T-cell (primary cell): Measurements from ENCODE around the gene TSACC. TPM values are rescaled to one million over a fixed set of nuclear protein-coding genes. Genes with fewer than 3 reads are reported as not detected.

Source experiments
- ATAC-seq, 4 experiments: fragments of 200-7000 bp in 3 of 4; fragments of 150-1000 bp in 1 of 4; cut with Tn5 transposase; replicated peaks in 1 of 4; 1 replicate in 3 of 4; 2 replicates in 1 of 4; pipeline ENCODE4 v1.10.0; 2021; ENCODE audit warnings: moderate library complexity in 3 of 4, mild to moderate bottlenecking in 2 of 4, moderate number of reproducible peaks in 1 of 4
- CTCF ChIA-PET, 2 donors: fragments of 300-600 bp; sonication (Branson Sonifier 250); formaldehyde crosslinking; loops; one replicate each; lab custom pipeline; 2022; ENCODE audit warnings: antibody characterized with exemption in 2 of 2; lab: Charles Lee
- POLR2A ChIA-PET, 2 donors: fragments of 300-600 bp; sonication (Branson Sonifier 250); formaldehyde crosslinking; loops; one replicate each; lab custom pipeline; 2022; ENCODE audit warnings: antibody characterized with exemption in 2 of 2; lab: Charles Lee
- DNase-seq, 35 experiments: peaks; one replicate each; pipeline versions ENCODE4 v3.0.0 to v3.0.0-alpha.2; 2013 to 2023
- H3K27ac ChIP-seq: one replicate; pipeline ENCODE4 v1.5.1; 2013; ENCODE audit warnings: low read length
- H3K27me3 ChIP-seq, 2 experiments: replicated peaks in 1 of 2; 1 replicate in 1 of 2; 2 replicates in 1 of 2; pipeline versions ENCODE4 v1.6.1 to v1.7.0; 2013; ENCODE audit warnings: low read length in 1 of 2, mixed read lengths in 1 of 2; ENCODE audit not compliant: control insufficient read depth in 2 of 2, insufficient read depth in 2 of 2; ENCODE audit errors: extremely low read depth in 1 of 2
- H3K36me3 ChIP-seq, 2 donors: 1 replicate in 1 of 2; 2 replicates in 1 of 2; pipeline versions ENCODE4 v1.6.1 to v1.7.0; 2013; ENCODE audit warnings: low read length in 1 of 2; ENCODE audit not compliant: control insufficient read depth in 2 of 2, insufficient read depth in 1 of 2; ENCODE audit errors: extremely low read depth in 1 of 2
- H3K4me1 ChIP-seq, 2 experiments: 1 replicate in 1 of 2; 2 replicates in 1 of 2; pipeline versions ENCODE4 v1.6.1 to v1.7.0; 2013; ENCODE audit warnings: low read length in 2 of 2, mixed read lengths in 1 of 2; ENCODE audit not compliant: insufficient read depth in 2 of 2, control insufficient read depth in 1 of 2; ENCODE audit errors: extremely low read depth in 1 of 2
- H3K4me3 ChIP-seq, 2 donors: 1 replicate in 1 of 2; 2 replicates in 1 of 2; pipeline versions ENCODE4 v1.5.1 to v1.7.0; 2013; ENCODE audit warnings: mild to moderate bottlenecking in 2 of 2, low read length in 1 of 2, moderate library complexity in 1 of 2; ENCODE audit not compliant: control insufficient read depth in 1 of 2; ENCODE audit errors: extremely low read depth in 1 of 2
- H3K9me3 ChIP-seq: 2 replicates; pipeline ENCODE4 v1.7.0; 2013
- H3K27ac Mint-ChIP-seq, 2 donors: one replicate each; pipeline ENCODE4 v1.8.0; 2020 to 2021; ENCODE audit warnings: mild to moderate bottlenecking in 2 of 2, mixed read lengths in 2 of 2
- H3K27me3 Mint-ChIP-seq, 2 donors: one replicate each; pipeline ENCODE4 v1.8.0; 2021 to 2022; ENCODE audit warnings: mixed read lengths in 2 of 2
- H3K36me3 Mint-ChIP-seq: one replicate; pipeline ENCODE4 v1.8.0; 2021; ENCODE audit warnings: mixed read lengths
- H3K4me1 Mint-ChIP-seq, 3 donors: one replicate each; pipeline ENCODE4 v1.8.0; 2020 to 2022; ENCODE audit warnings: mixed read lengths in 3 of 3, mild to moderate bottlenecking in 1 of 3
- H3K4me3 Mint-ChIP-seq, 3 donors: one replicate each; pipeline ENCODE4 v1.8.0; 2020 to 2022; ENCODE audit warnings: mild to moderate bottlenecking in 3 of 3, mixed read lengths in 3 of 3, moderate library complexity in 3 of 3
- H3K9me3 Mint-ChIP-seq, 3 donors: one replicate each; pipeline ENCODE4 v1.8.0; 2020 to 2022; ENCODE audit warnings: mixed read lengths in 3 of 3
- whole genome bisulfite sequencing: methylation state at CpG from one replicate; pipeline ENCODE4 v1.1.5; 2013; ENCODE audit warnings: missing lambda C conversion rate; ENCODE audit not compliant: insufficient coverage; 5-methylcytosine and 5-hydroxymethylcytosine counted together
- total RNA-seq, 35 experiments: library from RNA in 6 of 35; stranded (reverse) in 6 of 35; fragments of 120-200 nt in 1 of 35; gene quantifications; one replicate each; pipeline versions ENCODE4 v1.2.1 to v1.2.4 and lab custom pipeline; 2013 to 2026

TSACC gene
- total RNA-seq (under 1 TPM in 1 of 5 donors, not detected in 4; 0.93 TPM), total RNA-seq (lab: John Stamatoyannopoulos, UW) (0 to 0.46 (median 0.19) reads per million in 29 experiments)
- 0.52 TPM for total RNA-seq (2013)

- DNase-seq (peak; percentile 95 to 100 (median 99)), ATAC-seq (peak; percentile 93 to 98 (median 96))
- H3K9me3 Mint-ChIP-seq: no peaks in the 10 kb centered on the region
- ChIA-PET CTCF (interaction anchor here in 1 of 2 donors (0.8 kb wide), 1 partner anchor 47 kb away, joined by 4 read pairs; no protein-coding TSS in a partner anchor), POLR2A (interaction anchor here in 1 of 2 donors (0.6 kb wide), 1 partner anchor 376 kb away, joined by 3 read pairs; no protein-coding TSS in a partner anchor)
- H3K27me3 ChIP-seq: no peaks in the 10 kb centered on the region
- peaks cover 38 to 41% (median 40%) of the 10 kb centered on the region in 3 donors for H3K4me1 Mint-ChIP-seq
- H3K27ac ChIP-seq: peak within 1 kb of the TSS; percentile 85
- peaks cover 0 to 2% of the 10 kb centered on the region in 2 donors for H3K27me3 Mint-ChIP-seq
- H3K27ac Mint-ChIP-seq: peak within 1 kb of the TSS; percentile 97 to 100
- peaks cover 13% of the 10 kb centered on the region for H3K36me3 Mint-ChIP-seq
- H3K36me3 ChIP-seq: peaks cover 0 to 29% of the 10 kb centered on the region in 2 donors
- H3K9me3 ChIP-seq: no peaks in the 10 kb centered on the region
- H3K4me3 ChIP-seq: peak within 1 kb of the TSS; percentile 90 to 97
- WGBS: 1% methylated on average over 39 of the region's 47 CpGs
- peak within 1 kb of the TSS; percentile 95 to 97 (median 97) for H3K4me3 Mint-ChIP-seq
- peaks cover 14 to 17% of the 10 kb centered on the region in 2 experiments for H3K4me1 ChIP-seq
These were observed at the start of gene TSACC, which contains the start of gene CCT3 for GRCh38 chr1:156338180-156338976. TSS of gene TSACC (plus strand) at chr1:156338526. CDS start at chr1:156339758, 1,232 bp downstream. TSS of gene CCT3 (minus strand) at chr1:156338292. CDS start at chr1:156338184, 108 bp downstream.

GRCh38 chr1:156289857-156290256 is 48.5 kb upstream of the TSACC start:
- DNase-seq: no peak
- ChIA-PET POLR2A (no interaction called here), CTCF (no interaction called here)
- Histone ChIP-seq H3K36me3 (peaks cover 20 to 27% of the 10 kb centered on the region in 2 donors), H3K27ac (no peak overlapping the region), H3K9me3 (no peaks in the 10 kb centered on the region), H3K4me3 (no peak overlapping the region), H3K4me1 (peaks cover 2 to 11% of the 10 kb centered on the region in 2 experiments), H3K27me3 (no peaks in the 10 kb centered on the region)
- H3K36me3 Mint-ChIP-seq: peaks cover 6% of the 10 kb centered on the region
- no peaks in the 10 kb centered on the region for H3K9me3 Mint-ChIP-seq
- no peaks in the 10 kb centered on the region for H3K27me3 Mint-ChIP-seq
- no peak overlapping the region for H3K4me3 Mint-ChIP-seq
- H3K27ac Mint-ChIP-seq: no peak overlapping the region
- ATAC-seq: no peak
- peaks cover 12 to 18% (median 14%) of the 10 kb centered on the region in 3 donors for H3K4me1 Mint-ChIP-seq

- Histone ChIP-seq H3K27ac (no peak overlapping the region), H3K9me3 (no peaks in the 10 kb centered on the region), H3K36me3 (peaks cover 9 to 27% of the 10 kb centered on the region in 2 donors), H3K4me1 (peaks cover 8 to 20% of the 10 kb centered on the region in 2 experiments), H3K27me3 (no peaks in the 10 kb centered on the region), H3K4me3 (no peak overlapping the region)
- ChIA-PET CTCF (no interaction called here), POLR2A (interaction anchor here in 1 of 2 donors (0.6 kb wide), 1 partner anchor 9 kb away, joined by 3 read pairs; no protein-coding TSS in a partner anchor)
- DNase-seq (peak in 4 of 35 experiments; percentile 6 to 33 (median 14)), ATAC-seq (peak in 2 of 4 experiments; percentile 12 to 28)
- WGBS: 84% methylated on average over 35 of the region's 37 CpGs
- H3K9me3 Mint-ChIP-seq: no peaks in the 10 kb centered on the region
- peak overlapping the region in 1 of 3 donors; percentile 47 for H3K4me3 Mint-ChIP-seq
- peaks cover 23 to 25% (median 25%) of the 10 kb centered on the region in 3 donors for H3K4me1 Mint-ChIP-seq
- no peak overlapping the region for H3K27ac Mint-ChIP-seq
- peaks cover 6% of the 10 kb centered on the region for H3K36me3 Mint-ChIP-seq
- no peaks in the 10 kb centered on the region for H3K27me3 Mint-ChIP-seq
These were observed 46.9 kb upstream of the TSACC start for GRCh38 chr1:156291226-156292061.

GRCh38 chr1:156293098-156293434 is 45.3 kb upstream of the TSACC start:
- no peak for DNase-seq
- peaks cover 6% of the 10 kb centered on the region for H3K36me3 Mint-ChIP-seq
- ChIA-PET CTCF (no interaction called here), POLR2A (no interaction called here)
- H3K4me1 Mint-ChIP-seq: peaks cover 23 to 25% (median 25%) of the 10 kb centered on the region in 3 donors
- H3K9me3 Mint-ChIP-seq: no peaks in the 10 kb centered on the region
- H3K27me3 Mint-ChIP-seq: no peaks in the 10 kb centered on the region
- 96% methylated on average over 5 of the region's 8 CpGs for WGBS
- no peak overlapping the region for H3K27ac ChIP-seq
- H3K27ac Mint-ChIP-seq: peak overlapping the region; percentile 22 to 43
- peak overlapping the region; percentile 28 to 41 (median 34) for H3K4me3 Mint-ChIP-seq
- H3K9me3 ChIP-seq: no peaks in the 10 kb centered on the region
- H3K4me3 ChIP-seq: no peak overlapping the region
- peaks cover 8 to 20% of the 10 kb centered on the region in 2 experiments for H3K4me1 ChIP-seq
- no peak for ATAC-seq
- H3K27me3 ChIP-seq: no peaks in the 10 kb centered on the region
- peaks cover 9 to 27% of the 10 kb centered on the region in 2 donors for H3K36me3 ChIP-seq

DNA sequence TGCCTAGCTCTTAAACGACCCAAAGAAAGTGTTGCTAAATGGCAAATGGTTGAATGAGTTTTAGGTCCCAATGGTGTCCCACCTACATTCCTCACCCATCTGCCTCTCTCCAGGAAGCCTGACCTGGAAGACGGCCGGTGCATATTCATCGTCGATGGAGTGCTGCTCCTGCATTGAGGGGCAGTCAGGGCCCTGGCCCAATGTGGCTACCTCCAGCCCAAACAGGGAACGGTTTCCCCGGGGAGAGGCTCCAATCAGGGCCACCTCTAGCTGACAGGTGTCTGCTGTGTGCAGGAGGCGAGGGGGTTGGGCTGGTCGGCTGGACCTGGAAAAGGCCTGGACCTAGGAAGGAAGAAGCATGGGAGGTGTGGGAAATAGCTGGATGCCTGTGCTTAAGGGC is 44.4 kb upstream of the TSACC start:
- no peaks in the 10 kb centered on the region for H3K27me3 Mint-ChIP-seq
- POLR2A ChIA-PET: no interaction called here
- no peak for DNase-seq
- CTCF ChIA-PET: no interaction called here
- H3K9me3 Mint-ChIP-seq: no peaks in the 10 kb centered on the region
- no peaks in the 10 kb centered on the region for H3K27me3 ChIP-seq
- no peak overlapping the region for H3K27ac ChIP-seq
- no peaks in the 10 kb centered on the region for H3K9me3 ChIP-seq
- peaks cover 6% of the 10 kb centered on the region for H3K36me3 Mint-ChIP-seq
- no peak overlapping the region for H3K4me3 ChIP-seq
- peaks cover 23 to 25% (median 25%) of the 10 kb centered on the region in 3 donors for H3K4me1 Mint-ChIP-seq
- 100% methylated on average over 4 of the region's 9 CpGs for WGBS
- peak overlapping the region in 1 of 2 donors; percentile 88 for H3K27ac Mint-ChIP-seq
- H3K4me1 ChIP-seq: peaks cover 8 to 20% of the 10 kb centered on the region in 2 experiments
- peak overlapping the region in 1 of 3 donors; percentile 88 for H3K4me3 Mint-ChIP-seq
- ATAC-seq: no peak
- H3K36me3 ChIP-seq: peaks cover 9 to 24% of the 10 kb centered on the region in 2 donors
